ENCODE measurements around the gene HSPA12A. TPM values are rescaled to one million over a fixed set of nuclear protein-coding genes. Genes with fewer than 3 reads are reported as not detected.
A peak's percentile ranks its signal among the peaks of the same experiment; 100 is the strongest.

Gene HSPA12A
- total RNA-seq, 2 donors from 2014 or later: 13.9 to 15.4 TPM

DNA sequence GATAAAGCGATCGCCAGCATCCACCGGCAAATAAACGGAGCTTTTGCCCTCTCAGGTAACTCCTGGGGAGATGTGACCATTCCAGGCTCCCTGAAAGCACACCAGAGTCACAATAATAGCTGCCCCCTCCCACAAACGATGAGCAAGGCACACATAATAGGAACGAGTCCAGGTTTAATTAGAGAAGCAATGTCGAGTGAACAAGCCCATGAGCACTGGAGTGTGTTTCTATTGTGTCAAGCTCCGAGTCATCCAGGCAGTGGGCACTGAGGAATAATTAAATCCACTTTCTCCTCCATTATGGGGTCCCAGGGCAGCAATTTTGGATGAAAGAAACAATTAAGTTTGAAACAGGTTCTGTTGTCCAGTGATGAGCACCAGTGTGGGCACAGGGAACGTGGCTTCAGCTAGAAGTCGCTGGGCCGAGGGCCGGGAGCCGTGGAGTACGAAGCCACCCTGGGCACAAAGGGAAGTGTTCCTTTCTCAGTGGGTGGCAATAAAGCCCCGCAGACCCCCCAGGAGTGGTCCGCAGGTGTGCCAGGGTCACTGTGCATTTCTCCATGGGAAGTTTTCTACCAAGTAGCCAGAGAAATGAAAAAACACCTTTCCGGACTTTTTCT, 109.7 kb downstream of the HSPA12A start:
- Mint-ChIP-seq H3K4me1 (peaks cover 14% of the 10 kb centered on the region), H3K36me3 (ENCODE audit: low read depth) (no peaks in the 10 kb centered on the region), H3K27me3 (ENCODE audit: insufficient read depth) (no peaks in the 10 kb centered on the region), H3K4me3 (no peak overlapping the region), H3K9me3 (no peaks in the 10 kb centered on the region), H3K27ac (no peak overlapping the region)
- no peaks in the 10 kb centered on the region for H3K9me3 ChIP-seq (ENCODE audit: control insufficient read depth, low read length)
- no peak overlapping the region for H3K9ac ChIP-seq (ENCODE audit: extremely low read depth, low read length, poor library complexity, severe bottlenecking)
- H3K36me3 ChIP-seq (ENCODE audit: control insufficient read depth, insufficient read depth, low read length): no peaks in the 10 kb centered on the region
- TF ChIP-seq, protein P1, sequence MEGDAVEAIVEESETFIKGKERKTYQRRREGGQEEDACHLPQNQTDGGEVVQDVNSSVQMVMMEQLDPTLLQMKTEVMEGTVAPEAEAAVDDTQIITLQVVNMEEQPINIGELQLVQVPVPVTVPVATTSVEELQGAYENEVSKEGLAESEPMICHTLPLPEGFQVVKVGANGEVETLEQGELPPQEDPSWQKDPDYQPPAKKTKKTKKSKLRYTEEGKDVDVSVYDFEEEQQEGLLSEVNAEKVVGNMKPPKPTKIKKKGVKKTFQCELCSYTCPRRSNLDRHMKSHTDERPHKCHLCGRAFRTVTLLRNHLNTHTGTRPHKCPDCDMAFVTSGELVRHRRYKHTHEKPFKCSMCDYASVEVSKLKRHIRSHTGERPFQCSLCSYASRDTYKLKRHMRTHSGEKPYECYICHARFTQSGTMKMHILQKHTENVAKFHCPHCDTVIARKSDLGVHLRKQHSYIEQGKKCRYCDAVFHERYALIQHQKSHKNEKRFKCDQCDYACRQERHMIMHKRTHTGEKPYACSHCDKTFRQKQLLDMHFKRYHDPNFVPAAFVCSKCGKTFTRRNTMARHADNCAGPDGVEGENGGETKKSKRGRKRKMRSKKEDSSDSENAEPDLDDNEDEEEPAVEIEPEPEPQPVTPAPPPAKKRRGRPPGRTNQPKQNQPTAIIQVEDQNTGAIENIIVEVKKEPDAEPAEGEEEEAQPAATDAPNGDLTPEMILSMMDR (conservative IDR thresholded peaks at IDR 0.05): no peak
- WGBS, 2 experiments (ENCODE audit: insufficient coverage in 1 of 2, insufficient read length in 1 of 2): 94 to 95% methylated on average over 15 to 17 of the region's 17 CpGs
- H3K27me3 ChIP-seq (ENCODE audit: control insufficient read depth, insufficient read depth, low read length, poor library complexity, severe bottlenecking): no peaks in the 10 kb centered on the region
- peaks cover 3% of the 10 kb centered on the region for H3K4me1 ChIP-seq (ENCODE audit: control insufficient read depth, insufficient read depth, low read length)
- H3K27ac ChIP-seq (ENCODE audit: low read depth, low read length): no peak overlapping the region
- no peak overlapping the region for H3K4me3 ChIP-seq (ENCODE audit: low read length)
- DNase-seq: no peak

DNA sequence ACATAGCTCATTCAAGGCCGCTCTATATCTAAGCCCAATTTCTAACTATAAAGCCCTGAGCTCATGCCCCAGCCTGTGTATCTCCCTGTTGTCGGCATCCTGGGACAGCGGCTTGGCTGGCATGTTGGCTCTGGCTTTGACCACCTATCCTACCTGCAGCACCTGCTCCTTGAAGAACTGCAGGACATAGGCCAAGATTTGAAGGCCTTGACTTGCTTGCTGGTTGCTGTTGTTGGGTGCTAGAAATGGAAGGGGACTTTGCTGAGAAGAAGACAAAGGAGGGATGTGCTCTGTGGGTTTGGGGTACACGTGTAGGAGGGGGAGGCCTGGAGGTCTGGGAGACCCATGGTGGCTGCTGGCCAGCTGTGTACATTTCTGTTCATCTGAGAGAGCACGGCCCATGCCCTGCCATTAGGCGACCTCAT, 110.5 kb downstream of the HSPA12A start:
- H3K4me1 Mint-ChIP-seq: peaks cover 14% of the 10 kb centered on the region
- no peaks in the 10 kb centered on the region for H3K36me3 ChIP-seq (ENCODE audit: control insufficient read depth, insufficient read depth, low read length)
- TF ChIP-seq, protein P1 (conservative IDR thresholded peaks at IDR 0.05): no peak
- no peaks in the 10 kb centered on the region for H3K27me3 Mint-ChIP-seq (ENCODE audit: insufficient read depth)
- no peaks in the 10 kb centered on the region for H3K9me3 ChIP-seq (ENCODE audit: control insufficient read depth, low read length)
- H3K4me3 ChIP-seq (ENCODE audit: low read length): no peak overlapping the region
- no peaks in the 10 kb centered on the region for H3K27me3 ChIP-seq (ENCODE audit: control insufficient read depth, insufficient read depth, low read length, poor library complexity, severe bottlenecking)
- H3K9me3 Mint-ChIP-seq: no peaks in the 10 kb centered on the region
- no peak overlapping the region for H3K27ac Mint-ChIP-seq
- H3K9ac ChIP-seq (ENCODE audit: extremely low read depth, low read length, poor library complexity, severe bottlenecking): no peak overlapping the region
- H3K4me1 ChIP-seq (ENCODE audit: control insufficient read depth, insufficient read depth, low read length): peaks cover 3% of the 10 kb centered on the region
- H3K4me3 Mint-ChIP-seq: no peak overlapping the region
- DNase-seq: no peak
- H3K36me3 Mint-ChIP-seq (ENCODE audit: low read depth): no peaks in the 10 kb centered on the region
- H3K27ac ChIP-seq (ENCODE audit: low read depth, low read length): no peak overlapping the region
- 93 to 100% methylated on average over 4 to 6 of the region's 6 CpGs for WGBS, 2 experiments (ENCODE audit: insufficient coverage in 1 of 2, insufficient read length in 1 of 2)

DNA sequence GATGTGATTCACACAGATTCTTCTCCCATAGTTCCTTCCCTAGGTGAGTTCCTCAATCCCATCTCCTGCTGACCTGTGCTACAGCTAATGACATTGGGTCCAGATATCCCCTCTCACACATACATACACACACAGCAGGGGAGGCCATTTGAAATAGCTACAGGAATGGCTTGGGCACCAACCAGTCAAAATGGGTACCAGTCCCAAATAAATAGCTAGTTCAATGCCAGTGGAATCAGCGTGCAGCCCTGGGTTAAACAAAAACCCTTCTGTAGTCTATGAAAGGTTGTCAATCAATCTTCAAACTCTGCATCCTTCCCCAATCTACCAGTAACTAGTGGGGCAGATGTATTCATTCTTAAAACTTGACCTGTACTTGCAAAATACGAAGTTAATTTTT, 112.3 kb downstream of the HSPA12A start:
- no peak overlapping the region for H3K4me3 ChIP-seq (ENCODE audit: low read length)
- no peak overlapping the region for H3K27ac ChIP-seq (ENCODE audit: low read depth, low read length)
- no peaks in the 10 kb centered on the region for H3K36me3 ChIP-seq (ENCODE audit: control insufficient read depth, insufficient read depth, low read length)
- H3K27me3 ChIP-seq (ENCODE audit: control insufficient read depth, insufficient read depth, low read length, poor library complexity, severe bottlenecking): no peaks in the 10 kb centered on the region
- Mint-ChIP-seq H3K27ac (peak overlapping the region; percentile 94), H3K36me3 (ENCODE audit: low read depth) (no peaks in the 10 kb centered on the region), H3K9me3 (no peaks in the 10 kb centered on the region), H3K4me1 (peaks cover 14% of the 10 kb centered on the region), H3K27me3 (ENCODE audit: insufficient read depth) (peaks cover 10% of the 10 kb centered on the region), H3K4me3 (no peak overlapping the region)
- TF ChIP-seq, protein P1 (conservative IDR thresholded peaks at IDR 0.05): no peak
- H3K9ac ChIP-seq (ENCODE audit: extremely low read depth, low read length, poor library complexity, severe bottlenecking): no peak overlapping the region
- DNase-seq: no peak
- H3K9me3 ChIP-seq (ENCODE audit: control insufficient read depth, low read length): no peaks in the 10 kb centered on the region
- peaks cover 3% of the 10 kb centered on the region for H3K4me1 ChIP-seq (ENCODE audit: control insufficient read depth, insufficient read depth, low read length)
- 92 to 100% methylated on average over 2 of the region's 2 CpGs for WGBS, 2 experiments (ENCODE audit: insufficient coverage in 1 of 2, insufficient read length in 1 of 2)

Data from endodermal cell (in vitro differentiated cells).